CD4-positive, alpha-beta T cell treated with Interleukin-21 for 1 hour (primary cell): Measurements from ENCODE around the gene HSF2BP.
"Not testable (repeated sequence)": the region's sequence is repeated elsewhere in the genome, so short reads cannot be mapped to it uniquely, and the experiment has no call there.

Source experiments
- DNase-seq: peaks from one replicate; pipeline ENCODE4 v3.0.0-alpha.2; 2020

HSF2BP gene

DNA sequence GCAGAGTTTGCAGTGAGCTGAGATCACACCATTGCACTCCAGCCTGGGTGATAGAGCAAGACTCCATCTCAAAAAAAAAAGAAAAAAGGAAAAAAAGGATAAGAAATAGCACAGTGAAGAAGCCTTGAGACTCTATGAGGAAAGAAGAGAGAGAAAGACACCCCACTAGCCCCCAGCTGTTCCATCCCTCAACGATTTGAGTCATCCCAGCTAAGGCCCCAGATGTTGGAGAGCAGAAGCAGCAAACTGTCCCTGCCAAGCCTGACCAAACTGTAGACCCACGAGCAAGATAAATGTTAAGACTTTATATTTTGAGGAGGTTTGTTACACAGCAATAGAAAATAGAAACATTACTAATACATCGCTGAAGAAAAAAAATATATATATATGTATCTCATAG, 42.4 kb downstream of the HSF2BP start:
- not testable (repeated sequence) for DNase-seq

DNA sequence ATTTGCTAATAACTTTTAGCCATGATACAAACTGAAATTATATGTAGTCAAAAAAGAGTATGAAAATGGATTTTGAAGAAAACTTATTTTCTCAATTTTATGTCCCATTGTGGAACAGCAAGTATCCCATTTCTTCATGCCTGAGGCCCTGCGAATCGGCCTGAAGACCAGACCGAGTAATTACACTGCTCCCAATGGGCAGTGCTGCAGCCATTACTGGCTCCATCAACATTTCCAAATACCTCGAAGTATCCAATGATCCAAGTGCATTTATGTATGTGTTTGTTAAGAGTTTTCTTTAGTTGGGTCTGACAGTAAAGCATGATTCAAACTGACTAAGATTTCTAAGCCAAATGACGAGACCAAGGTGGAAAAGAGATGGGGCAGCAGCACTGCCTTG, 44.4 kb downstream of the HSF2BP start:
- DNase-seq: no peak

DNA sequence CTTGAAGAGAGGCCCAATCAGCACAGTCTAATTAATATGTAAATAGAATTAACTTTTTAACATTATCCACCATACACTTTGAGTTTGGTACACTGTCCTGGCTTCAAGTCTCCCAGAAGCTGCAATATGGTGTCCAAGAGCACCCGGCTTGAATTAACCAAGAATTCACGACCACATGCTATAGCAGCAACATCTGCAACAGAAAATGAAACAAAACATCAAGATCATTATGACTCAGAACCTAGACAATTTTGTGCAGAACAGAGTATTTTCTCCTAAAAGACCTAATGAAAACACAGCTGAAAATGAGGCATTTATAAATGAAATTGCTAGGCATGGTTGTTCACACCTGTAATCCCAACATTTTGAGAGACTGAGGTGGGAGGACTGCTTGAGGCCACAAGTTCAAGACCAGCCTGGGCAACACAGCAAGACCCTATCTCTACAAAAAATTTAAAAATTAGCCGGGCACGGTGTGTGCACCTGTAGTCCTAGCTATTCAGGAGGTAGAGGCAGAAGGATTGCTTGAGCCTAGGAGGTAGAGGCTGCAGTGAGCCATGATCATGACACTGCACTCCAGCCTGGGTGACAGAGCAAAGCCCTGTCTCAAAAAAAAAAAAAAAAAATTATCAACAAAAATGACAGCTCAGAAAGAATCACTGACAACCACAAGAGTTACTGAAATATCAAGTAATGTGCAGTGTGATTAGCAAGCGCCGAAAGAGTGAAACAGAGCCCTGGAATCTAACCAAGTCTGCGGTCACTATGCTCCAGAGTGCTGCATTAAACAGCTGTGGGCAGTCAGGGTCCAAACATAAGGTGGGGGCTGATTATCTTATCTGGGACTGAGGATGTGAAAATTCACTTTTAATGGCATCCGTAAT, 45.3 kb downstream of the HSF2BP start:
- no peak for DNase-seq

DNA sequence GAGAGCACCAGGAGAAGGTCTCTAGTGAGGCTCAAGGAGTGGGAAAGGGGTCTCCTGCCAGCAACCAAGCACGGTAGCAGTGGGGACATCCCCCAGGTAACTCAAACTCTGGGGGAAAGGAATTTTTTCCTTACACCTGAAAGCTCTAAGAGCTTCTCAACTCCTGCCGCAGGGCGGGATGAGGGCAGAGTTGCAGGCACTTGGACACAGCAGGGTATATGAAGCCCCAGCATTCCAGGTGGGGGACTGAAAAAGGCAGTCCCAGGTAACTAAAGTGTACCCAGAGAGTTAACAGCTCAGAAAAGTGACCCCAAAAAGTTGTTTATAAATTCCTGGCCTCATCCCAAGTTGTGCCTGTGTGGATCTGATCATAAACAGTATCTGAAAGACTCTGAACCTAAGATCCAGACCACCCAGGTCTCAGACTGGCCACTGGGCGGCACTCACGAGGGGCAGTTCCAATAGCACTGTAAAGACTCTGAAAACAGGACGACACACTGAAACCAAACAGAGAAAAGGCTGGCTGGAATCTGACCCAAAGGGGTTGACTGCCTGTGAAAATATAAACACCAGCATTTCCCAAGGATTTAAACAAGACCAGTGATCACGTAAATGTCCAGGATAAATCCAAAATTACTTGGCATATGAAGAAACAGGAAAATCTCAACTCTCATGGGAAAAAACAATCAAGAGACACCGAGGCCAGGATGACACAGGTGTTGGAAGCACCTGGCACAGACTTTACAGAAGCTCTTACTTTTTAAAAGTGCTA, 47.5 kb downstream of the HSF2BP start:
- no peak for DNase-seq

DNA sequence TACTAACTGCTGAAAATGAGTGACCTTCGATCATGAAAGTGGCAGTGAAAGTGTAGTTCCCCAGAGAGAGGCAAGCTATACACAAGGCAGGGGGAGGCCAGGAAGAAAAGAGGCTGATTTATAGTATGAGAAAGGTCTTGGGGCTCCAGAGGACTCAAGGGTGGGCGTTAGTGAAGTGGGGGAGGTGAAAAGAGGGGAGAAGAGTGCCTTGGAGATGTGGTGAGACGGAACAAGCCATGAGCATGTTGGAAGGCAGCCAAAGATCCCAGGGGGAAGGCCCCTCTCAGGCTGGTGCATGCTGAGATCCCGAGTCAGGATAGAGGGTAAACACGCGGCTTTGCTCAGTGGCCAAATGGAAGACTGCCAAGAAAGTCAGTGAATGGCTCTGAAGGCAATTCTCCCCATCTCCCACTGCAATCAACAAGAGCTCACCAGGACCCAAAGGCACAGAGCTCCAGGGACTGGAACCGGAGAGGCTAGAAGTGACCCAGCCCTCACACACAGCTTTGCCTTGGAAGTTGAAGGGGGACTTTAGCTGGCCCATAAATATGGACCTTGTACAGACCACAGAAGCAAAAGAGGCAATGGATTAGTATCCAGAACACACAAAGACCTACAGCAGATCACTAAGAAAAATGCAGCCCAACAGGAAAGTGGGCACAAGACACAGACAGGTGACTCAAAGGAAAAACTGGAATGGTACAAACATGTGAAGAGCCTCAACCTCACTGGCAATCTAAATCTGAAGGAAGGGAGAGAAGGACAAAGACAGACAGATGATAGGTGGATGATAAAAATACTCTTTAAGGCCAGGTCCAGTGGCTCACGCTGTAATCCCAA, 49.6 kb downstream of the HSF2BP start:
- no peak for DNase-seq

DNA sequence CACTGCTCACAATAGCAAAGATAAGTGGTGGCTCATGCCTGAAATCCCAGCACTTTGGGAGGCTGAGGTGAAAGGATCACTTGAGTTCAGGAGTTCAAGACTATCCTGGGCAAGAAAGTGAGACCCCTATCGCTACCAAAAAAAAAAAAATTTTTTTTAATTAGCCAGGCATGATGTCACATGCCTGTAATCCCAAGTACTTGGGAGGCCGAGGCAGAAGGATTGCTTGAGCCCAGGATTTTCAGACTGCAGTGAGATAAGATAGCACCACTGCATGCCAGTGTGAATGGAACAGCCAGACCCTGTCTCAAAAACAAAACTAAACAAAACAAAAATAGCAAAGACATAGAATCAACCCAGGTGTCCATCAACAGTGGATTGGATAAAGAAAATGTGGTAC, 50.6 kb downstream of the HSF2BP start:
- DNase-seq: no peak

DNA sequence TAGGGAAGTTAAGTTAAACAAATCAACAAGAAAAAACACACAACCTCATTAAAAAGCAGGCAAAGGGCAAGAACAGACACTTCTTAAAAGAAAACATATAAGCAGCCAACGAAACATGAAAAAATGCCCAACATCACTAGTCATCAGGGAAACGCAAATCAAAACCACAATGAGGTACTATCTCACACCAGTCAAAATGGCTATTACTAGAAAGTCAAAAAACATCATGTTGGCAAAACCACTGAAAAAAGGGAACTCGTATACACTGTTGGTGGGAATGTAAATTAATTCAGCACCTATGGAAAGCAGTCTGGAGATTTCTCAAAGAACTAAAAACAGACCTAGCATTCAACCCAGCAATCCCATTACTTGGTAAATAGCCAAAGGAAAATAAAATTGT, 51.1 kb downstream of the HSF2BP start:
- no peak for DNase-seq

DNA sequence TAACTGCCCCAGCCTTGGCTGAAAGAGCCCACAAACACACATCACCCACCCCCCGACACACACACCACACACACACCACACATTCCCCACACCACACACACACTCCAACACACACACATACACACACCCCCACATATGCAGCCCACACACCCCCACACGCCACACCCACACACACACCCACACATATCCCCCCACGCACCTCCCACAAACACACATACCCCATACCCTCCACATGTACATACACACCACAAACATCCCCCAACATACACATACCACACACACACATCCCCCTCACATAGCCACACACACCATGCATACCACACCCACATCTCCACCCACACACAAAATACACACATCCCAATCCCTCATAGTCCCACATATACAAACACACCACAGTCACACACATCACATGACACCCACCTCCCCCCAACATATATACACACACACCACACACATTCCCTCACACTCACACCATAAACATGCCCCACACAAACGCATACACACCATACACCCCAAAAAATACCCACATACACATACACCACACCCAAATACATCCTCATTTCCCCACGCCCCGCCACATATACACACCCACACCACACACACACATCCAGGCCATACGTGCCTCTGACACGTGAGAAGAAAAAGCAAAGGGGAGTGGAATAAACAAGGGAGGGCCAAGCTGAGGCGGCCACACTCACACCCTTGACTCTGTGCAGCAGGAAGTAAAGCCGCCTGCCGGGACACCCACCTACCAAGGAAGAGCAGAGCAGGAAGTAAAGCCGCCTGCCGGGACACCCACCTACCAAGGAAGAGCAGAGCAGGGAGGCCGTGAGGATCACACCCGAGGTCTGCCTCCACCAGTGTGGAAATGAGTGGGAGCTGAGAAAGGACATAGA, 53.7 kb downstream of the HSF2BP start:
- DNase-seq: no peak

DNA sequence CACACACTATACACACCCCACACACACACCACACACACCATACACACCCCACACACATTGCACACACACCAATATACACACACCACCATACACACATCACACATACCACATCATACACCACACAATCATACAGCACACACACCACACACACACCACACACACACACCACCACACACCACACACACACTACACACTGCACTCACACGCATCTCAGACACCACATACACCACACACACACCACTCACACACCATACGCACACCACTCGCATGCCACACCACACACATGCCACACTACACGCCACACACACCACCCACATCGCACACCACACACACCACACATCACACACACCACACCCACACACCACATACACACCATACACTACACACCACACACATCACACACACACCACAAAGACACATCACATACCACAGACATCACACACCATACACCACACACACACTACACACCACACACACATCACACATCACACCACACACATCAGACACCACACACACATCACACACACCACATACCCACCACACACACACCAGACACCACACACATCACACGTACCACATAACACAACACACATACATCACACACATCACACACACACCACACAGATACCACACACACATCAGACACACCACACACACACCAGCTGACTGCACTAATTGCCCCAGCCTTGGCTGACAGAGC, 54.6 kb downstream of the HSF2BP start:
- no peak for DNase-seq

DNA sequence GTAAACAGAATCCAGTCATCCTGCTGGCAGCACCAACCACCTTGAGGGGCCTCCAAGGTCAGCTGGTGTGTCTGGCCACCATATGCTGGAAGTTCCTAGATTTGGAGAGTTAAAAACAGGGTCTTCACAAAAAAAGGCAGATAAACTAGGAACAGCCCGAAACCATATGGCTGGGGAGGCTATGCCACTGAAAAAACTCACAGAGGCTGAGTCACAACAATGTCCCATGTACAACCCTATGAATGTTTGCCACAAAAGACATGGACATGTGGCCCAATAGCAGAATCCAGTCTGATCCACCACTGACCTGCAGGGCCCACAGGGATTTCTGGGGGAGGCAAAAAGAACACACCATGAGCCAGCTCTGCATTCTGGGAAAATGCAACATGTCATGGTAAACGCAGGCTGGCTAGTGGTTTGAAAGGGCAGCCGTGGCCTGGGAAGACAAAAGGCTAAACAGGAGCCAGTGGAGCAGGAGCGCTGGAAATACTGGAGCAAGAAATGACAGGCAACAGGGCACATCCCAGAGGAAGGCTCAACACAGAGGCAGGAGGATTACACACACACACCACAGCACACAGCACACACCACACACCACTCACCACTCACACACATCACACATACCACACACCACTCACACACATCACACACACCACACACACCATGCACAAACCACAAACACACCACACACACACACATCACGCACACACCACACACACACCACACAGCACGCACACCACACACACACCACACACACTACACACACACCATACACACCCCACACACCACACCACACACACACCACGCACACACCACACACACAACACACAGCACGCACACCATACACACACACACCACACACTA, 55.4 kb downstream of the HSF2BP start:
- DNase-seq: no peak

DNA sequence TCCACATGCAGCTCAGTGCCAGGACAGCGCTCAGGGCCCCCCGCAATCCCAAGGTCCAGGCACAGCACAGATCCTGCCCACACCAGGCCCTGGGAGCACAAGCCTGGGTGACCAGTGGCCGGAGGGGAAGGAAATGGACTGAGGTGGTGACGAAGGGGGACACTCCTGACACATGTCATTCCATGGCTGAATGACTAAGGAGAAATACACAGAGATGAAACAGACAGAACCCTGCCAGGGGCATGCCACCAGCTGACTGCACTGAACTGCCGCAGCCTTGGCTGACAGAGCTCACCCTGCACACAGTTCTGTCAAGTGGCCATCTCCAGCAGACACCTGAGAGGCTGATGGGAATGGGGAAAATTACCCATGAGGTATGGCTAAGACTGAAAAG, 56.1 kb downstream of the HSF2BP start:
- no peak for DNase-seq

DNA sequence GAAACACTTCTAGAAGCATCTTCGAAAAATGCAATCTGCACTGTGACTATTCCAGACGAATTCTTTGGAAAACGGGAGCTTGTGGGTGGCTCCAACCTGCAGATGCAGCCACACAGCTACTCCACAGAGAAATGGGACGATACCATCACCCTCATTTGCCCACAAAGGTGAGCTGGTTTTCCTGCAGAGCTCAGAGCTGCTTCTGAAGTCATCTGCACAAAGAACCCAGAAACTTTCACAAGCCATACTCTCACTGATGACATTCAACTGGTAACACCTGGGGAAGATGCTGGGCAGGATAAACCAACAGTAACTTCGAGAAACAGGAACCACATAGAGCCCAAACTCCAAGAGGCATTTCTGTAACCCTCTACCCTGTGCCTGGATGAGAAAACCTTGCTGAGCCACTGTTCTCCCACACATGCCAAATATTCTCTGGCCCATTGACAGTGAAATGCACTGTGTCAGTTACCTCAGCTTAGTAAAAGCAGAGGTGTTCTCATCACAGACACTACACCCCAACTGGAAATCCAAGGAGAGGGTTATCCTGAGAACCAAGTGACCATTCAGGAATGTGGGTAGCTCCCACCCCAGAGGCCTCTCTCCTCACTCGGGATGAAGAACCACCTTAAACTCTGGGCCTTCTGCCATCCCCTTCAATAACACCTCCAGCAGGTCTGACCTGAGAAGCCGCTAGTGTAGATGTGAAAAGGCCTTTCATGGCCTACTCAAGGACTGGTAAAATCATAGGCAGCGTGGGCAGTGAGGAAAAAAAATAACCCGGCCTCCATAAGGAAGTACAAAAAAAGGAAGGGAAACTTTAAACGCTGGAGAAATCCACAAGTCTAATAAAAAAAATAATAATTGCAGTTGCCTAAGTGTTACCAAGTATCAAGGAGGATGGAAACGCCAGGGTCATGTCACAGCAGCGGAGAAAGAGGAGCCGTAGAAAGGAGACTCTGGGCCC, 56.7 kb downstream of the HSF2BP start:
- DNase-seq: no peak

DNA sequence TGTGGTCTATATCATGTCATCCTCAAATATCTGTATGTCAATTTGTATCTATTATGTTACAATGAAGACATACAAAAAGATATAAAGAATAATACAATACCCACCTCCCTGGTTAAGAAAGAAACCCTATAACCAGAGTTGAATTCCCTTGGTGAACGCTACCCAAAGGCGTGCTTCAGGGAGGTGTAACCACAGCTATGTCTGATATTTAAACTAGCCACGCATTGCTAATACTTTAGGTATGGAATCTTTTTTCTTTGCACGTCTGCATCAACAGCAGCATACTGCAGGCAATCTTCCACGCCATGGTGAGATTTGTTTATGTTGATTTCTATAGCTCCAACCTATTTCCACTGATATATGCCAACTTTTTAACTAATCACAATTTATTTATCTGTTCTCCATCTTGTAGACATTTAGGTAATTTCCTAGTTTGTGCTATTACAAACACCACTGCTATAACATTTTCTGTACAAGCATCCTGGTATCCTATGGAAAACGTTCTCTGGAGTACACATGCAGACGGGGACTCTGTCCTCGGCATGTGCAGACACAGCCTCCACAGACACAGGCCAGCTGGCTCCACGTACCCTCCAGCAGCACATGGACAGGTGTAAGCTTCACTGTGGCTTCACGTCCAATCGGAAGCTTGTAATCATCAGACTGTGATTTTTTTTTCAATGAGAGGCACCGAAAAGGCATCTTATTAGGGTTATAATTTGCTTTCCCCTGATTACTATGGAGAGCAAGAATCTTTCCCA, 58.5 kb downstream of the HSF2BP start:
- DNase-seq: no peak

DNA sequence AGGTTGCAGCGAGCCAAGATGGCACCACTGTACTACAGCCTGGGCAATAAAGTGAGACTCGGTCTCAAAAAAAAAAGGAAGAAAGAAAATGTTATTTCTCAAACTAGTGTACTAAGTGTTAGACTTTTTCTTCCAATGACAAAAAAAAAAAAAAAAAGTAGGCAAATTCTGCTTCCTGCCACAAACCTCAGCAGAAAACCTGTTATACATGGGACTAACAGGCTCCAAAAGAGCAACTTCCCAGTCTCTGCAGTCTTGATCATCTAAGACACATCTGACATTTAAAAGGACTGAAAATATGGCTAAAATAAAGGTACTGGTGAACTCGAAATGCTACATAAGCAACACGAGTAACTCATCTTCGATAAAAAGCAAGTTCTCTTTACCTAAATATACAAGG, 59.6 kb downstream of the HSF2BP start:
- DNase-seq: no peak

DNA sequence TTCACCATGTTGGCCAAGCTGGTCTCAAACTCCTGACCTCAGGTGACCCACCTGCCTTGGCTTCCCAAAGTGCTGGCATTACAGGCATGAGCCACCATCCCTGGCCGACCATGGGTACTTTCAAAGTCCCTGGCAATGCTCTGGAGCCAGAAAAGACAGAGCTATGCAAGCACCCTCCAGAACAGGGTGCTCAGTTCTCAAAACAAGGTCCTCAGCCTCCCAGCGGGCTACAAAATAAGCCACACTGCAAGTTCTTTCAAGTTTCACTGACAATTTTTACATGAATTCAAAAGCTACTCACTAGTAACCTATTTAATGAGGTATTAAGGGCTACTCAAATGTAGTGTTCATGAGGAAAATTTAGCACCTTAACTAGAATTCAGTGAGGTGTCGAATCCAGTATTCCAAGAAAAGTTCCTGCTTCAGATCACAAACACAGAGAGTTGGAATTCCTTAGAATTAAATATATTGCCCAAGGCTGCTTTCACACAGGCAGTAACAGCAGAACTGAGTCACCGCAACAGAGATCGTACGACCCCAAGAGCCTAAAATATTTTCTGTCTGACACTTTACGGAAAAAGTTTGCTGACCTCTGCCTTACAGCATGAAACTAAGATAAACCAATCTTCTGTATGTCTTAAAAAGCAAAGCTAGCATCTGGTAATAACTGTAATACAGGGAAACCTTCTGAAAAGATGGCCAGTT, 60.7 kb downstream of the HSF2BP start:
- DNase-seq: no peak

DNA sequence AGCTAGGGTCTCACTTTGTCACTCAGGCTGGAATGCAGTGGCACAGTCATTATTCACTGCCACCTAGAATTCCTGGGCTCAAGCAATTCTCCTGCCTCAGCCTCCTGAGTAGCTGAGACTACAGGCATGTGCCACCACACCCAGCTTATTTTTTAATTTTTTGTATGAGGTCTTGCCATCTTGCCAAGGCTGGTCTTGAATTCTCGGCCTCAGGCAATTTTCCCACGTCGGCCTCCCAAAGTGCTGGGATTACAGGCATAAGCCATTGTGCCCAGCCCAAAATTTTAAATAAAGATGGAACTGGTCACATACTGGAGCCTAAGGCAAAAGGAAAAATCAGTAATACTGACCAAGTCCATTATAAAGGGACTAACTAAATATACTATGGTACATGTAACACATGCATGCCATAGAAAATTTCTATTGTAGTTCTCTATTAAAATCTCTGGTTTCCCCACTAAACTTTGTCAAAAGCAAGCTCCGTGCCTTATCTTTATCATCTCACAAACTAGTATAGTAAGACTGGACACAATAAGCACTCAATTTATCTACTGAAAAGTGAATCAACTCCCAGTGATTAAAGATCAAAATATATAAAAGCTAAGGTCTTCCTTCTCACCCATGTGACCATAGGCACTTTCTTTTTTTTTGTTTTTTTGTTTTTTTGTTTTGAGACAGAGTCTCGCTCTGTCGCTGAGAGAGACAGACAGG, 61.6 kb downstream of the HSF2BP start:
- no peak for DNase-seq

DNA sequence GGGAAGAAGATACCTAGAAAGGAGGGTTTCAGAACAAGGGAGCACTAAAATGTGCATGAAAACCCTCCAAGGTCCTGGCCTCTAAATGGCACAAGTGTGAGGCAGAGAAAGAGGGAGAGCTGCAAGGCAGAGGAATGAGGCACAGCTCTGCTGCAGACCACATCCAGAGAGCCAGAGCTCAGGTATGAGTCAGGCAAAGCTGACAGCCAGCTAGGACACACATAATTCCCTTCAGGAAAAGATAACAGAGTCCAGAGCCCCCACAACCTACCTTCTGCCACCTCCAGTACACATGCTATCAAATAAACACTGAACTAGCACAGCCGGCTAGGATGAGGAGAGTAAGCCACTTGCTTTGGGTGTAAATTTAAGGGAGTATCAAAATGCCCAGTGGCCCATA, 62.2 kb downstream of the HSF2BP start:
- no peak for DNase-seq
